ENCODE data around the gene ANKRD33B. TPM values are rescaled to one million over a fixed set of nuclear protein-coding genes. Genes with fewer than 3 reads are reported as not detected.

Gene ANKRD33B
- total RNA-seq, 1 donor, result 2.6 TPM

- DNase-seq (ENCODE audit: low read depth), result no peak
- H3K4me3 ChIP-seq (ENCODE audit: low read depth, low read length), result no peak overlapping the region
- TF ChIP-seq CTCF (IDR thresholded peaks at IDR 0.05; ENCODE audit: insufficient read depth, low read depth, low read length), result no peak
These were observed 12.1 kb upstream of the ANKRD33B start for GRCh38 chr5:10551782-10552138.

DNA sequence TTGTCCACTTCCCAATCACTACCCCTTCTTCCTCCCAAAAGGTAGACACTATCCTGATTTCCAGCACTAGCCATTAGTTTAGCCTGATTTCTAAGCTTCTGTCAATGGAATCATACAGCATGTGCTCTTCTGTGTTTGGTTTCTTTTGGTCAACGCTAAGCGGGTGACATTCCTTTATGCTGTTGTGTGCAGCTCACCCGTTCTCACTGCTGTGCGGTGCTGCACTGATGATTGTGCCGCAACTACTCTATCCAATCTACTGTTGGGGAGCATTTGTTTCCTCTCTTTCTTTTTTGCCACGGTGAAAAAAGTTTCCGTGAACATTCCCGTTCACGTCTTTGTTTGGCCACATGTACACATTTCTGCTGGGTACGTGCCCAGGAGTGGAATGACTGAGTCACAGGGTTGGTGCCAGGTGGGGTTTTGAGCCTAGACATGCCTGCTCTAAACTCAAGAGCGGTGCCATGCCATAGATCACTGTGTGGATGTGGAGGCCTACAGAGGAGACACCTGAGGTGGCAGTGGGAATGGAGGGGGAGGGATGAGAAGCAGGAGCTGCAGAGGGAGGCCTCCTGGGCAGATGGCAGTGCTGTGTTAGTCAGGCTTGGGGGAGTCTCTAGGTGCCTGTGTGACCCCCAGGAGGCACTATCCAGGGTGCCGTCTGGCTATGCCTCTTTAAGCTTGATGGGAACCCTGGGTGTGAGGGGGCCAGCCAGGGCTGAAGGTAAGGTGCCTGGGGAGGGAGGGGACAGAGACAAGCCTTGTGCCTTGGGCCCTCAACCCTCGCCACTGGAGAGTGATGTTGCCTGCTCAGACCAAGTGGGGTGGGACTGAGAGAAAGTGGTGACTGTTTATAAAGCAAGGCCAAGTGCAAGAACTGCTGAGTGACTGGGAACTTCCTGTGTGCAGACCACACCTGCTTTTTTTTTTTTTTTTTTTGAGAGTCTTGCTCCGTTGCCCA is 11.4 kb upstream of the ANKRD33B start:
- no peak for TF ChIP-seq CTCF (IDR thresholded peaks at IDR 0.05; ENCODE audit: insufficient read depth, low read depth, low read length)
- DNase-seq (ENCODE audit: low read depth), result no peak
- no peak overlapping the region for H3K4me3 ChIP-seq (ENCODE audit: low read depth, low read length)

DNA sequence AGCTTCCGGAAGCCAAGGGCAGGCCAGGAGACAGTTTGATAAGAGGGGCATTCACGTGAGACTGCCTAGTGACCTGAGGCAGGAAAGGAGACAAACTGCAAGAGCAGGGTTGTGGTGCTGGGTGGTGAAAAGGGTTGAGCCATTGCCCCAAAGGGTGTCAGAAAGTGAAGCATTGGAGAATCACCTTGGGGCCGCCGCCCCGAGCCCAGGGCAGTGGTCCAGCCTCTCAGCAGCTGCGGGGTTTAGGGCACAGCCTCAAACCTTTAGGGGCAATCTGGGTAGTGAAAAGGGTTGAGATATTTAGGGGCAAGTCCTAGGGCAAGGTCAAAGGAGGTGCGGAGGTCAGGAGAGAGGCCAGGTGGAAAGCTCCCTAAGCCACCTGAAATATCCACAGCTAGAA is 10.4 kb upstream of the ANKRD33B start:
- H3K4me3 ChIP-seq (ENCODE audit: low read depth, low read length), result no peak overlapping the region
- DNase-seq (ENCODE audit: low read depth), result no peak
- no peak for TF ChIP-seq CTCF (IDR thresholded peaks at IDR 0.05; ENCODE audit: insufficient read depth, low read depth, low read length)

DNA sequence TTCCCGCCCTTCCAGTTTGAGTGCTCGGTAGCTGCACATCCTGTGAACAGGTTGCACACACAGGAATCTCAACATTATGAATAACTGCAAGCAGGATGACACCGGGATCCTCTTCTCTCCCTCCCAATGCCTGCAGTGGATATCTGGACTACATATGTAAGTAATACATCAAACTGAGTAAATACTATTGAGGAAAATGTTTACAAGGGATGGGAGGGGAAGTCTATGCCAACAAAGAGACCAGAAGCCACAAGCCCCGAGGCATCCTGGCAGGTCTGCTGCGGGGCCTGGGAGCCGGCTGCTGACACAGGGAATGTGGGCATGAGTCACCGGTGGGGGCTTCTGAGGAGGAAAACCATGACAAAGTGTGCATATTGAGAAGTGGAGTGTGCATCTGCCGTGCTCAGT is 8.6 kb upstream of the ANKRD33B start:
- DNase-seq (ENCODE audit: low read depth), result peak; percentile 79
- no peak overlapping the region for H3K4me3 ChIP-seq (ENCODE audit: low read depth, low read length)
- TF ChIP-seq CTCF (IDR thresholded peaks at IDR 0.05; ENCODE audit: insufficient read depth, low read depth, low read length), result no peak

- DNase-seq (ENCODE audit: low read depth), result peak; percentile 79
- no peak overlapping the region for H3K4me3 ChIP-seq (ENCODE audit: low read depth, low read length)
- TF ChIP-seq CTCF (IDR thresholded peaks at IDR 0.05; ENCODE audit: insufficient read depth, low read depth, low read length), result no peak
These were observed 7.5 kb upstream of the ANKRD33B start for GRCh38 chr5:10556289-10556807.

GRCh38 chr5:10556893-10557746 is 6.8 kb upstream of the ANKRD33B start:
- TF ChIP-seq CTCF (IDR thresholded peaks at IDR 0.05; ENCODE audit: insufficient read depth, low read depth, low read length), result no peak
- DNase-seq (ENCODE audit: low read depth), result no peak
- no peak overlapping the region for H3K4me3 ChIP-seq (ENCODE audit: low read depth, low read length)

Data from fibroblast of villous mesenchyme (primary cell).